Measurements from ENCODE around the gene GTF3C1. TPM values are rescaled to one million over a fixed set of nuclear protein-coding genes. Genes with fewer than 3 reads are reported as not detected.

The GTF3C1 gene
- total RNA-seq, 1 donor from 2014 or later = 106 TPM

DNA sequence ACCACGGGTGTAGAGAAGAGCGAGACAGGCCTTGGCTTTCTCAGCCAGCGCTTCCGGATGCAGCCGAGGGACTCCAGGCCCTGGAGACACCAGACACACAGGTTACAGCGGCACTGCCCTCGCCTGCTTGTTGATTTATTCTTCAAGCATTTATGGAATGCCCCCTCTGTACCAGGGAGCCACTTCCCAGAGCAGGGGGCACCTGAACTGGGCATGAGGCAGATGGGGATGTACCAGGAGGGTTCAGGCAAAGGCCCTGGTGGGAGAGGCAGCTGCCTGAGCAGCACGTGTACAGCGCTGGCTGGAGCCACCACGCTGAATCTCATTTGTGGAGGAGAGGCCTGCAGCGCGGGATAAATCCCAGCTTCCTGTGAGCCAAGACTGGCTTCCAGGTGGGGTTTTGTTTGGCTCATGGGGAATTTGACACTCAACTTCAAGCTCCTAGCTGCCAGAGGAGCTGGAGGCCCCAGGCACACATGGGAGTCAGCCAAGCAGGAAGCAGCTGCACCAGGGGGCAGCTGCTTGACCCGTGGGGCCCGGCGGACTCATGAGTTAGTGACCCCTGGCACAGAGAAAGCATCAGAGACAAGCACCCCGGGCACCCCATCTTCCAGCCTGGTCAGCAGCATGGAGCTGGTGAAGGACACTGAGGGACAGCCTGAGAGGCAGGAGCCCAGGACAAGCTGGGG is 88.1 kb downstream of the GTF3C1 start:
- H3K9me3 Mint-ChIP-seq (ENCODE audit: unreplicated experiment) = peaks cover 3% of the 10 kb centered on the region
- peaks cover 2% of the 10 kb centered on the region for H3K4me1 Mint-ChIP-seq (ENCODE audit: low read depth, unreplicated experiment)
- H3K27me3 Mint-ChIP-seq (ENCODE audit: unreplicated experiment) = no peaks in the 10 kb centered on the region
- TF ChIP-seq, protein P1, sequence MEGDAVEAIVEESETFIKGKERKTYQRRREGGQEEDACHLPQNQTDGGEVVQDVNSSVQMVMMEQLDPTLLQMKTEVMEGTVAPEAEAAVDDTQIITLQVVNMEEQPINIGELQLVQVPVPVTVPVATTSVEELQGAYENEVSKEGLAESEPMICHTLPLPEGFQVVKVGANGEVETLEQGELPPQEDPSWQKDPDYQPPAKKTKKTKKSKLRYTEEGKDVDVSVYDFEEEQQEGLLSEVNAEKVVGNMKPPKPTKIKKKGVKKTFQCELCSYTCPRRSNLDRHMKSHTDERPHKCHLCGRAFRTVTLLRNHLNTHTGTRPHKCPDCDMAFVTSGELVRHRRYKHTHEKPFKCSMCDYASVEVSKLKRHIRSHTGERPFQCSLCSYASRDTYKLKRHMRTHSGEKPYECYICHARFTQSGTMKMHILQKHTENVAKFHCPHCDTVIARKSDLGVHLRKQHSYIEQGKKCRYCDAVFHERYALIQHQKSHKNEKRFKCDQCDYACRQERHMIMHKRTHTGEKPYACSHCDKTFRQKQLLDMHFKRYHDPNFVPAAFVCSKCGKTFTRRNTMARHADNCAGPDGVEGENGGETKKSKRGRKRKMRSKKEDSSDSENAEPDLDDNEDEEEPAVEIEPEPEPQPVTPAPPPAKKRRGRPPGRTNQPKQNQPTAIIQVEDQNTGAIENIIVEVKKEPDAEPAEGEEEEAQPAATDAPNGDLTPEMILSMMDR (IDR thresholded peaks at IDR 0.05; ENCODE audit: partially characterized antibody, unreplicated experiment) = no peak
- no peak overlapping the region for H3K4me3 Mint-ChIP-seq (ENCODE audit: unreplicated experiment)
- no peaks in the 10 kb centered on the region for H3K36me3 Mint-ChIP-seq (ENCODE audit: unreplicated experiment)
- DNase-seq = no peak
- H3K27ac Mint-ChIP-seq (ENCODE audit: unreplicated experiment) = no peak overlapping the region

DNA sequence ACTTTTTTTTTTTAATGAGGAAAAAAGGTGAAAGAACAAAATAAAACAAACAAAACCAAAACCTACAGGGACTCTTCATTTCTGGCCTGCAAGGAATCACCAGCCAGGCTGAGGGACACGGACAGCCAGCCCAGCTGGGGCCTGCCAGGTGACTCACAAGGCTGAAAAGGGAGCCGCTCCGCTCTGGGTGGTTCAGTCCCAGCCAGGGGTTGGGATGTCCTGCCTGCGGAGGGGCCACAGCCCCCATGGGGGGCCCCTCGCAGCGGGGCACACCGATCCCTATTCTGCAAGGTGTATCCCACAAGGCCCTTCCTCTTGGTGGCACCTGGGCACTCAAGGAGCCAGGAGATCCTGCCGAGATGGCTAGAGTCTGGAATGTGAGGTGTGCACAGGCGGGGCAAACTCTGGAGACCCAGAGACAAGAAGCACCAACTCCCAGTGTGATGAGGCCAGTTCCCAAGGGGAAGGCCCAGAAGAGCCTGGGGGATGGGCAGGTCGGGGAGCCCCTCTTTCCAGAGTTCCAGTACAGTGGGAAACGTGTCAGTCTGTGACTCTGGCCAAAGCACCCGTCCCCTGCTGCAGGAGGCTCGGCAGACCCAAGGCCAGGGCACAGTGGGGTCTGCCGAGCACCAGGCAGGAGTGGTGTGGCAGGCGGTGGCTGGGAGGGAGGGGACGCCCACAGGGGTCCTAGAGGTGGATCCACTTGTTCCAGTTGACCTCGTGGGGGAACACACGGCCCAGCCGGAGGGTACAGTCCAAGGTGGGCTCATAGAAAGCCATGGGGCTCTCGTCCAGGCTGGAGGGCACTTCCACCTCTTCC is 88.8 kb downstream of the GTF3C1 start:
- no peak for DNase-seq
- Mint-ChIP-seq H3K27me3 (ENCODE audit: unreplicated experiment) (no peaks in the 10 kb centered on the region), H3K27ac (ENCODE audit: unreplicated experiment) (no peak overlapping the region), H3K36me3 (ENCODE audit: unreplicated experiment) (no peaks in the 10 kb centered on the region), H3K4me1 (ENCODE audit: low read depth, unreplicated experiment) (peaks cover 2% of the 10 kb centered on the region), H3K9me3 (ENCODE audit: unreplicated experiment) (peaks cover 3% of the 10 kb centered on the region), H3K4me3 (ENCODE audit: unreplicated experiment) (no peak overlapping the region)
- TF ChIP-seq, protein P1 (IDR thresholded peaks at IDR 0.05; ENCODE audit: partially characterized antibody, unreplicated experiment) = no peak

DNA sequence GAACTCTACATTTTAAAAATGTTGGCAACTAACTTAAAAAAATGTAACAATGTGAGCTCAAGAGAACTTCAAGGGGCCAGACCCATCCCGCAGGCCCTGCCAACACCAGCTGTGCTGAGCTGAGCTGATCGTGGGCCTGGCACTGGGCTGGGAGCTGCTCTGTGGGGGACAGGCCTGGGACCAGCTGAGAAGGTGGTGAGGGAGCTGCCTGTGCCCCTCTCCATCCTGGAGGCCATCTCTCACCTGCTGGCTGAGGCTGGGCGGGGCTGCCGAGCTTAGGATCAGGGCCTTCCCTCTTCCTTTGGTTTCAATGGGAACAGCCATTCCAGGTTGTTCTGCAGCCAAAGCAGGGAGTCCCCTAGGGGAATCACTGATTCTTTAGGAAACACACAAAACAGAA is 89.5 kb downstream of the GTF3C1 start:
- Mint-ChIP-seq H3K9me3 (ENCODE audit: unreplicated experiment) (peaks cover 3% of the 10 kb centered on the region), H3K36me3 (ENCODE audit: unreplicated experiment) (no peaks in the 10 kb centered on the region), H3K4me1 (ENCODE audit: low read depth, unreplicated experiment) (peaks cover 2% of the 10 kb centered on the region), H3K27ac (ENCODE audit: unreplicated experiment) (no peak overlapping the region), H3K4me3 (ENCODE audit: unreplicated experiment) (no peak overlapping the region), H3K27me3 (ENCODE audit: unreplicated experiment) (peaks cover 2% of the 10 kb centered on the region)
- TF ChIP-seq, protein P1 (IDR thresholded peaks at IDR 0.05; ENCODE audit: partially characterized antibody, unreplicated experiment) = no peak
- DNase-seq = no peak

DNA sequence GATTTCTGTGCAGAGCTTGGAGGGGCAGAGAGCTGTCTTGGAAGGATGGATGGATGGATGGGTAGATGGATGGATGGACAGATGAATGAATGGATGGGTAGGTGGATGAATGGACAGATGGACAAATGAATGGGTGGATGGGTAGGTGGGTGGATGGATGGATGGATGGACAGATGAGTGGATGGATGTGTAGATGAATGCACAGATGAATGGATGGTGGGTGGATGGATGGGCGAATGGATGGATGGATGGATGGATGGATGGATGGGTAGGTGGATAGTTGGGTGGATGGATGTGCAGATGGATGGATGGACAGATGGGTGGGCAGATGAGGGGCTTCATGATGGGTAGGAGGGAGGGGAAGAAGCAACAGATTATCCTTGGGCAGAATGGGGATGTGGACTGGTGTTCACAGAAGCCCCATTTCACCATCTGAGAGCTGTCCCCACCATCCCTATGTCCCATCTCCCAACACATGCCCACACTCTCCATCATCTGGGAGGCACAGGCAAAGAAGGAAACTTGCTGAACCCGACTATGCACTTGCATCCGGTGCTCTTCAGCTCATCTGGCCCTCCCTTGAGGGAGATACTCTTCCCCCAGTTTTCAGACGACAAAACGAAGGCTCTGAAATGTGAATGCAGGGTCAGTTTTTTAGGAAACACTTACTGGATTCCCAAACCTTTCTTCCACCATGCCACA is 90.6 kb downstream of the GTF3C1 start:
- TF ChIP-seq, protein P1 (IDR thresholded peaks at IDR 0.05; ENCODE audit: partially characterized antibody, unreplicated experiment) = no peak
- peaks cover 2% of the 10 kb centered on the region for H3K27me3 Mint-ChIP-seq (ENCODE audit: unreplicated experiment)
- no peaks in the 10 kb centered on the region for H3K9me3 Mint-ChIP-seq (ENCODE audit: unreplicated experiment)
- H3K36me3 Mint-ChIP-seq (ENCODE audit: unreplicated experiment) = no peaks in the 10 kb centered on the region
- no peak overlapping the region for H3K27ac Mint-ChIP-seq (ENCODE audit: unreplicated experiment)
- H3K4me3 Mint-ChIP-seq (ENCODE audit: unreplicated experiment) = no peak overlapping the region
- H3K4me1 Mint-ChIP-seq (ENCODE audit: low read depth, unreplicated experiment) = peaks cover 2% of the 10 kb centered on the region
- no peak for DNase-seq
